ENCODE results near the gene AKR1A1.

DNA sequence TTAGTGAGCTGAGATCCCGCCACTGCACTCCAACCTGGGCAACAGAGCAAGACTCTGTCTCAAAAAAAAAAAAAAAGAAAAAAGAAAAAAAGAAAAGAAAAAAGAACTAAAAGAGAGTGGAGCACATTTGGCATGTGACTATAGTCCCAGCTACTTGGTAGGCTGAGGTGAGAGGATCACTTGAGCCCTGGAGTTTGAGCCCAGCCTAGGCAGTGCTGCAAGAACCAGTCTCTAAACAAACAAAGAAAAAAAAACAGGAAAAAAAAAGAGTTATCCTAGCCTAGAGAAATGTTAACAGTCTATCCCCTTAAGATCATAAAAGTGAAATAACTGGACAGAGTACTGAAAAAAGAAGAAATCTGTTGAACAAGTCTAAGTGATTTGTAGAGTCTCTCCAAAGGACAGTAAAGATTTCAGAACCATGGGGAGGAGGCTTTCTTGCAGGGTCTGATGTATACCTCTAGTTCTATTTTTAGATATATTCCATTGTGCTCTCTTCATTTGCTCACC, 24.4 kb upstream of the AKR1A1 start:
- TF ChIP-seq, protein P1, sequence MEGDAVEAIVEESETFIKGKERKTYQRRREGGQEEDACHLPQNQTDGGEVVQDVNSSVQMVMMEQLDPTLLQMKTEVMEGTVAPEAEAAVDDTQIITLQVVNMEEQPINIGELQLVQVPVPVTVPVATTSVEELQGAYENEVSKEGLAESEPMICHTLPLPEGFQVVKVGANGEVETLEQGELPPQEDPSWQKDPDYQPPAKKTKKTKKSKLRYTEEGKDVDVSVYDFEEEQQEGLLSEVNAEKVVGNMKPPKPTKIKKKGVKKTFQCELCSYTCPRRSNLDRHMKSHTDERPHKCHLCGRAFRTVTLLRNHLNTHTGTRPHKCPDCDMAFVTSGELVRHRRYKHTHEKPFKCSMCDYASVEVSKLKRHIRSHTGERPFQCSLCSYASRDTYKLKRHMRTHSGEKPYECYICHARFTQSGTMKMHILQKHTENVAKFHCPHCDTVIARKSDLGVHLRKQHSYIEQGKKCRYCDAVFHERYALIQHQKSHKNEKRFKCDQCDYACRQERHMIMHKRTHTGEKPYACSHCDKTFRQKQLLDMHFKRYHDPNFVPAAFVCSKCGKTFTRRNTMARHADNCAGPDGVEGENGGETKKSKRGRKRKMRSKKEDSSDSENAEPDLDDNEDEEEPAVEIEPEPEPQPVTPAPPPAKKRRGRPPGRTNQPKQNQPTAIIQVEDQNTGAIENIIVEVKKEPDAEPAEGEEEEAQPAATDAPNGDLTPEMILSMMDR (conservative IDR thresholded peaks at IDR 0.05; ENCODE audit: low read depth, low read length) = no peak
- TF ChIP-seq EZH2phosphoT487 (IDR thresholded peaks at IDR 0.05; ENCODE audit: borderline replicate concordance, low read length) = no peak

Measured in PC-3 (cell line).